ENCODE data around the gene LDLRAD4. TPM values are rescaled to one million over a fixed set of nuclear protein-coding genes. Genes with fewer than 3 reads are reported as not detected.

The LDLRAD4 gene
- total RNA-seq, 2 experiments from 2014 or later = 37.3 to 38.5 TPM

- Mint-ChIP-seq H3K4me1 (ENCODE audit: low read depth) (peaks cover 16% of the 10 kb centered on the region), H3K4me3 (no peak overlapping the region), H3K9me3 (peaks cover 36% of the 10 kb centered on the region), H3K36me3 (ENCODE audit: low read depth) (peaks cover 64% of the 10 kb centered on the region), H3K27me3 (no peaks in the 10 kb centered on the region), H3K27ac (no peak overlapping the region)
- POLR2A ChIA-PET = interaction anchor here (0.6 kb wide), 1 partner anchor 312 kb away, joined by 3 read pairs; no protein-coding TSS in a partner anchor
- intact Hi-C loops (cut with micrococcal nuclease) = no loop called here
- no peak for DNase-seq
- CTCF ChIA-PET = no interaction called here
- no peak for TF ChIP-seq CTCF (IDR thresholded peaks at IDR 0.05)
- no peak for ATAC-seq
Measured at GRCh38 chr18:13696961-13697360, 478.4 kb downstream of the LDLRAD4 start.

- Mint-ChIP-seq H3K4me3 (no peak overlapping the region), H3K9me3 (peaks cover 46% of the 10 kb centered on the region), H3K27me3 (no peaks in the 10 kb centered on the region), H3K36me3 (ENCODE audit: low read depth) (peaks cover 69% of the 10 kb centered on the region), H3K4me1 (ENCODE audit: low read depth) (peaks cover 13% of the 10 kb centered on the region), H3K27ac (no peak overlapping the region)
- POLR2A ChIA-PET = no interaction called here
- no peak for DNase-seq
- no peak for TF ChIP-seq CTCF (IDR thresholded peaks at IDR 0.05)
- CTCF ChIA-PET = no interaction called here
- ATAC-seq = no peak
- intact Hi-C loops (cut with micrococcal nuclease) = no loop called here
Measured at GRCh38 chr18:13700153-13700552, 481.6 kb downstream of the LDLRAD4 start.

Small RNAs within 50 kb of the gene (microRNA-seq; reads per million reads assigned to microRNA genes)
- gene MIR4526 (ENCODE audit: borderline microRNAs expressed, borderline replicate concordance) = 2.1 reads per million
- gene MIR5190 (ENCODE audit: borderline microRNAs expressed, borderline replicate concordance) = not detected

Other genes starting within 250 kb of the LDLRAD4 start
- gene CEP192, start 227.4 kb upstream of the LDLRAD4 start, total RNA-seq = 10 to 100 TPM; 39.5 to 42.9 TPM